Kidney glomerular epithelial cell (primary cell): Measurements from ENCODE around the gene VAMP5.

Experiments used
- DNase-seq: peaks from one replicate; lab custom pipeline; 2025; lab: John Stamatoyannopoulos, UW

Gene VAMP5

GRCh38 chr2:85635636-85636035 lies 51.4 kb downstream of the VAMP5 start:
- DNase-seq = no peak

DNA sequence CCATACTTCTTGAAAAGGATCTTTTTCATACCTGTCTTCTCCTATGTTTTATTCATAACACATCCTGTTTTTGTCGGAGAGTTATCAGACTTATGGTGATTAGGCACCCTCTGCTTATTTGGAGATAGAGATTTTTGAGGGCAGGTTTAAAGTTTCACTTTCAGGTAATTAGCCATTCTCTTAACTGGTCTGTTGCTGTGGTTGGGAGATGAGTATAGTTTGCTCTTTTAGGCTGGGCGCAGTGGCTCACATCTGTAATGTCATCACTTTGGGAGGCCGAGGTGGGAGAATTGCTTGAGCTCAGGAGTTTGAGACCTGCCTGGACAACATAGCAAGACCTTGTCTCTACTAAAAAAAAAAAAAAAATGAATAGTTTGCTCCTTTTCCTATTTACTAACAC lies 58.5 kb downstream of the VAMP5 start:
- no peak for DNase-seq
